ENCODE measurements around the gene NLRP3. TPM values are rescaled to one million over a fixed set of nuclear protein-coding genes. Genes with fewer than 3 reads are reported as not detected.
"Not testable (repeated sequence)": the region's sequence is repeated elsewhere in the genome, so short reads cannot be mapped to it uniquely, and the experiment has no call there.

NLRP3 gene
- polyA plus RNA-seq, 1 of the 3 experiments (the other 2 are of a cell fraction), result 0.87 TPM

DNA sequence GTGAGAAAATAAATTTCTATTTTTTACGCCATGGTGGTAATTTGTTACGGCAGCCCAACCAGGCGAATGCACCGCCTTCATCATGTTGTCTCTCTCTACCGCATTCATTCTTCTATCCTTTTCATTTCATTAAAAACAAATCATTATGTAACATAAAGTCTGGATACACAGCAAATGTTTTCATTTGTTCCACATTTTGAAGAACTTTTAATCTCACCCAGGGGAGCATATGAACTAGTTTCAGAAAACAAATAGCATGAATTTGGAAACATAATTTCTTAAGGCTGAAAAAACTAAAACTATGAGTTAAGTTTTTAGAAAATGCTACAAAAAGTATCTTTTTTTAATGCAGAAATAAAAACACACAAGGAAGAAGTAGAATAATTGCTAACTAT, 53.2 kb downstream of the NLRP3 start (continued):
- TF ChIP-seq GATA2 (CRISPR knock-in tag; IDR thresholded peaks at IDR 0.05) (no peak), GABPA (IDR thresholded peaks at IDR 0.05; ENCODE audit: low read depth) (no peak), RCOR1 (IDR thresholded peaks at IDR 0.05; ENCODE audit: low read length) (no peak), YY1 (IDR thresholded peaks at IDR 0.05; ENCODE audit: low read depth) (no peak), FOXJ3 (CRISPR knock-in tag; IDR thresholded peaks at IDR 0.05) (no peak), TAF1 (IDR thresholded peaks at IDR 0.05; ENCODE audit: borderline replicate concordance, low read depth, low read length) (no peak), RXRA (IDR thresholded peaks at IDR 0.05; ENCODE audit: borderline replicate concordance, low read depth) (no peak)

DNA sequence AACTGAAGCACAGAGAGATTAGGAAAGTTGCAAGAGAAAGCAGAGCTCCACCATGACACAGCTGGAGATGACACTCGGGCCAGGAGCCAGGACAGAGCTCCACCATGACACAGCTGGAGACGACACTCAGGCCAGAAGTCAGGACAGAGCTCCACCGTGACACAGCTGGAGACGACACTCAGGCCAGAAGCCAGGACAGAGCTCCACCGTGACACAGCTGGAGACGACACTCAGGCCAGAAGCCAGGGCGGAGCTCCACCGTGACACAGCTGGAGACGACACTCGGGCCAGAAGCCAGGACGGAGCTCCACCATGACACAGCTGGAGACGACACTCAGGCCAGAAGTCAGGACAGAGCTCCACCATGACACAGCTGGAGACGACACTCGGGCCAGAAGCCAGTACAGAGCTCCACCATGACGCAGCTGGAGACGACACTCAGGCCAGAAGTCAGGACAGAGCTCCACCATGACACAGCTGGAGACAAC, 55.0 kb downstream of the NLRP3 start:
- H3K36me3 ChIP-seq (replicated peaks in 1 of 2; ENCODE audit: control insufficient read depth in 1 of 2, insufficient read depth in 2 of 2, low read length in 1 of 2); H3K4me1 ChIP-seq (ENCODE audit: control insufficient read depth in 1 of 2, insufficient read depth in 2 of 2, low read depth in 1 of 2, low read length in 1 of 2); H3K79me2 ChIP-seq (ENCODE audit: insufficient read depth); H2AFZ ChIP-seq (ENCODE audit: low read depth); H3K9ac ChIP-seq; H3K9me2 ChIP-seq; H3K4me2 ChIP-seq; CTCF ChIA-PET; H3F3A ChIP-seq (replicated peaks; ENCODE audit: insufficient read depth); H3K4me3 ChIP-seq (ENCODE audit: low read depth in 2 of 2, low read length in 1 of 2); H3K9me3 ChIP-seq; DNase-seq; POLR2A ChIA-PET; H4K20me1 ChIP-seq (ENCODE audit: insufficient read depth); H3K27ac ChIP-seq (ENCODE audit: low read depth in 2 of 2, low read length in 1 of 2): not testable (repeated sequence)
- WGBS (ENCODE audit: low lambda C conversion rate), result 2% methylated on average over 14 of the region's 16 CpGs
- H3K27me3 ChIP-seq (ENCODE audit: insufficient read depth), result peaks cover 30% of the 10 kb centered on the region; the same call in 1 of the 2 replicates

DNA sequence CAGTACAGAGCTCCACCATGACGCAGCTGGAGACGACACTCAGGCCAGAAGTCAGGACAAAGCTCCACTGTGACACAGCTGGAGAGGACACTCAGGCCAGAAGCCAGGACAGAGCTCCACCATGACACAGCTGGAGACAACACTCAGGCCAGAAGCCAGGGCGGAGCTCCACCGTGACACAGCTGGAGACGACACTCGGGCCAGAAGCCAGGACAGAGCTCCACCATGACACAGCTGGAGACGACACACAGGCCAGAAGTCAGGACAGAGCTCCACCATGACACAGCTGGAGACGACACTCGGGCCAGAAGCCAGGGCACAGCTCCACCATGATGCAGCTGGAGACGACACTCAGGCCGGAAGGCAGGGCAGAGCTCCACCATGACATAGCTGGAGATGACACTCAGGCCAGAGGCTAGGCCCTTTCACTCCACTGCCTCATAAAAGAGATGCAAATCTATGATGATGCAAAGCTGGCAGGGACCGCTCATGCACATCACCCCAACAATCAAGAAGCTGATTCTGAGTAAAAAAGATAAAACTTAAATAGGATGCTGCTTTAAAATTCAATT, 55.6 kb downstream of the NLRP3 start:
- peaks cover 25% of the 10 kb centered on the region; the same call in 1 of the 2 replicates for H3K27me3 ChIP-seq (ENCODE audit: insufficient read depth)
- H3K9me3 ChIP-seq, result no peaks in the 10 kb centered on the region
- ChIA-PET POLR2A (no interaction called here), CTCF (no interaction called here)
- 2% methylated on average over 10 of the region's 12 CpGs for WGBS (ENCODE audit: low lambda C conversion rate)
- H3K4me2 ChIP-seq, result no peak overlapping the region
- no peaks in the 10 kb centered on the region for H3K4me1 ChIP-seq (ENCODE audit: control insufficient read depth in 1 of 2, insufficient read depth in 2 of 2, low read depth in 1 of 2, low read length in 1 of 2)
- H2AFZ ChIP-seq (ENCODE audit: low read depth), result no peak overlapping the region
- TF ChIP-seq MXI1 (IDR thresholded peaks at IDR 0.05; ENCODE audit: low read depth, low read length) (no peak), YY1 (IDR thresholded peaks at IDR 0.05; ENCODE audit: low read depth) (no peak), ELF1 (IDR thresholded peaks at IDR 0.05) (no peak), RCOR1 (IDR thresholded peaks at IDR 0.05; ENCODE audit: low read length) (no peak)
- TF ChIP-seq, protein P1, sequence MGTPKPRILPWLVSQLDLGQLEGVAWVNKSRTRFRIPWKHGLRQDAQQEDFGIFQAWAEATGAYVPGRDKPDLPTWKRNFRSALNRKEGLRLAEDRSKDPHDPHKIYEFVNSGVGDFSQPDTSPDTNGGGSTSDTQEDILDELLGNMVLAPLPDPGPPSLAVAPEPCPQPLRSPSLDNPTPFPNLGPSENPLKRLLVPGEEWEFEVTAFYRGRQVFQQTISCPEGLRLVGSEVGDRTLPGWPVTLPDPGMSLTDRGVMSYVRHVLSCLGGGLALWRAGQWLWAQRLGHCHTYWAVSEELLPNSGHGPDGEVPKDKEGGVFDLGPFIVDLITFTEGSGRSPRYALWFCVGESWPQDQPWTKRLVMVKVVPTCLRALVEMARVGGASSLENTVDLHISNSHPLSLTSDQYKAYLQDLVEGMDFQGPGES (IDR thresholded peaks at IDR 0.05; ENCODE audit: low read depth, low read length), result no peak
- TF ChIP-seq, protein P2, sequence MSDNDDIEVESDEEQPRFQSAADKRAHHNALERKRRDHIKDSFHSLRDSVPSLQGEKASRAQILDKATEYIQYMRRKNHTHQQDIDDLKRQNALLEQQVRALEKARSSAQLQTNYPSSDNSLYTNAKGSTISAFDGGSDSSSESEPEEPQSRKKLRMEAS (IDR thresholded peaks at IDR 0.05; ENCODE audit: low read depth), result no peak
- no peaks in the 10 kb centered on the region for H3K9me2 ChIP-seq
- no peak overlapping the region for H3K27ac ChIP-seq (ENCODE audit: low read depth in 2 of 2, low read length in 1 of 2)
- no peaks in the 10 kb centered on the region for H4K20me1 ChIP-seq (ENCODE audit: insufficient read depth)
- no peaks in the 10 kb centered on the region for H3F3A ChIP-seq (replicated peaks; ENCODE audit: insufficient read depth)
- H3K79me2 ChIP-seq (ENCODE audit: insufficient read depth), result no peaks in the 10 kb centered on the region
- H3K36me3 ChIP-seq (replicated peaks in 1 of 2; ENCODE audit: control insufficient read depth in 1 of 2, insufficient read depth in 2 of 2, low read length in 1 of 2), result no peaks in the 10 kb centered on the region
- no peak for DNase-seq
- H3K9ac ChIP-seq, result no peak overlapping the region
- no peak overlapping the region for H3K4me3 ChIP-seq (ENCODE audit: low read depth in 2 of 2, low read length in 1 of 2)

Data from SK-N-SH (cell line).